Smooth muscle cell (in vitro differentiated cells): ENCODE results near the gene PRKAR1B. TPM values are rescaled to one million over a fixed set of nuclear protein-coding genes. Genes with fewer than 3 reads are reported as not detected.

Experiments used
- DNase-seq: peaks from one replicate; lab custom pipeline; 2025; ENCODE audit not compliant: unreplicated experiment; lab: John Stamatoyannopoulos, UW
- H2AFZ ChIP-seq: fragments of 200-600 bp; sonication (generic); 2 replicates; pipeline ENCODE4 v1.6.0; 2016; ENCODE audit warnings: antibody characterized with exemption, low read depth, mild to moderate bottlenecking
- H3F3A ChIP-seq: fragments of 200-600 bp; sonication (generic); 2 replicates; pipeline ENCODE4 v1.6.0; 2017; ENCODE audit warnings: antibody characterized with exemption, low read depth
- H3K27ac ChIP-seq: fragments of 200-600 bp; sonication (generic); 2 replicates; pipeline ENCODE4 v1.5.1; 2016; ENCODE audit warnings: low read depth, mild to moderate bottlenecking
- H3K27me3 ChIP-seq: fragments of 200-600 bp; sonication (generic); 2 replicates; pipeline ENCODE4 v1.6.1; 2016; ENCODE audit warnings: low read depth, mild to moderate bottlenecking
- H3K36me3 ChIP-seq: fragments of 200-600 bp; sonication (generic); 2 replicates; pipeline ENCODE4 v1.5.1; 2016; ENCODE audit warnings: low read depth
- H3K4me1 ChIP-seq: fragments of 200-600 bp; sonication (generic); 2 replicates; pipeline ENCODE4 v1.5.1; 2016; ENCODE audit warnings: low read depth
- H3K4me2 ChIP-seq: fragments of 200-600 bp; sonication (generic); 2 replicates; pipeline ENCODE4 v1.6.0; 2016; ENCODE audit warnings: mild to moderate bottlenecking
- H3K4me3 ChIP-seq: fragments of 200-600 bp; sonication (generic); 2 replicates; pipeline ENCODE4 v1.5.1; 2016; ENCODE audit warnings: mild to moderate bottlenecking
- H3K79me2 ChIP-seq: fragments of 200-600 bp; sonication (generic); 2 replicates; pipeline ENCODE4 v1.6.0; 2016; ENCODE audit warnings: low read depth, mild to moderate bottlenecking
- H3K9ac ChIP-seq: fragments of 200-600 bp; sonication (generic); 2 replicates; pipeline ENCODE4 v1.6.0; 2016; ENCODE audit warnings: low read depth
- H3K9me3 ChIP-seq: fragments of 200-600 bp; sonication (generic); replicated peaks from 2 replicates; pipeline ENCODE4 v1.5.1; 2016; ENCODE audit warnings: low read depth
- H4K20me1 ChIP-seq: fragments of 200-600 bp; sonication (generic); 2 replicates; pipeline ENCODE4 v1.6.0; 2016; ENCODE audit warnings: low read depth
- WGBS: methylation state at CpG from one replicate; pipeline ENCODE4 v1.1.7; 2016; ENCODE audit warnings: low lambda C conversion rate; 5-methylcytosine and 5-hydroxymethylcytosine counted together
- polyA plus RNA-seq: library from polyadenylated mRNA; unstranded; fragments of >200 nt; fragmentation: Nextera tagmentation; extraction: Ambion mirVana; gene quantifications from 2 replicates; pipeline ENCODE4 v1.2.1, GENCODE V29; 2016
- total RNA-seq: library from RNA; depleted of rRNA; stranded (reverse); fragments of >200 nt; gene quantifications from 2 replicates; pipeline ENCODE4 v1.2.3, GENCODE V29; 2014
- TF ChIP-seq, protein P1 (sequence below): fragments of 200-600 bp; sonication (generic); IDR thresholded peaks from 2 replicates; pipeline ENCODE4 v1.5.1; 2017; ENCODE audit warnings: borderline replicate concordance, mild to moderate bottlenecking, antibody characterized with exemption; ENCODE audit not compliant: insufficient read depth, poor library complexity, severe bottlenecking

The PRKAR1B gene
- total and polyA plus RNA-seq, 2 experiments from 2014 or later: 5.3 to 10.1 TPM

DNA sequence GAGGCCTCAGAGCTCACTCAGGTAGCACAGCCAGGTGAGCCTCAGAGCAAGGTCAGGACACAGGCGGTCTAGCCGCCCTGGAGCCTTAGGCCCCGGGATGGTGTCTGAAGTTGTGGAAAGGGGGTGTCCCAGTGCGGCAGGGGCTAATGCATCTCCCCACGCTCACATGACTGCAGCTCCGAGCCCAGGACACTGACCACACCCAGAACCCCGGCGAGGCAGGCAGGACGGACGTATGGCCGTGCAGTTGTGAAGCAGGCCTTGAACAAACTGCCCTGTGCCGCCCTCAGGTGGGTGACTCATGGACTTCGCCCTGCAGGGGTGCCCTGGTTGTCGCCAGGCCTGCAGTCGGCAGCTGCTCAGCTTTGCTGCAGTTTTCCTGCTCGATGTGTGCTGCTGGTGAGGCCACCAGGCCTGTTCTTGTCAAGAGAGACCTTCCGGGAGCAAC lies 5.0 kb upstream of the PRKAR1B start:
- no peak overlapping the region for H3K9ac ChIP-seq
- no peaks in the 10 kb centered on the region for H3K27me3 ChIP-seq
- H3K36me3 ChIP-seq: peaks cover 7% of the 10 kb centered on the region
- DNase-seq: no peak
- H3K27ac ChIP-seq: no peak overlapping the region
- no peak overlapping the region for H3K4me3 ChIP-seq
- no peak overlapping the region for H2AFZ ChIP-seq
- H4K20me1 ChIP-seq: peaks cover 11% of the 10 kb centered on the region
- TF ChIP-seq, protein P1, sequence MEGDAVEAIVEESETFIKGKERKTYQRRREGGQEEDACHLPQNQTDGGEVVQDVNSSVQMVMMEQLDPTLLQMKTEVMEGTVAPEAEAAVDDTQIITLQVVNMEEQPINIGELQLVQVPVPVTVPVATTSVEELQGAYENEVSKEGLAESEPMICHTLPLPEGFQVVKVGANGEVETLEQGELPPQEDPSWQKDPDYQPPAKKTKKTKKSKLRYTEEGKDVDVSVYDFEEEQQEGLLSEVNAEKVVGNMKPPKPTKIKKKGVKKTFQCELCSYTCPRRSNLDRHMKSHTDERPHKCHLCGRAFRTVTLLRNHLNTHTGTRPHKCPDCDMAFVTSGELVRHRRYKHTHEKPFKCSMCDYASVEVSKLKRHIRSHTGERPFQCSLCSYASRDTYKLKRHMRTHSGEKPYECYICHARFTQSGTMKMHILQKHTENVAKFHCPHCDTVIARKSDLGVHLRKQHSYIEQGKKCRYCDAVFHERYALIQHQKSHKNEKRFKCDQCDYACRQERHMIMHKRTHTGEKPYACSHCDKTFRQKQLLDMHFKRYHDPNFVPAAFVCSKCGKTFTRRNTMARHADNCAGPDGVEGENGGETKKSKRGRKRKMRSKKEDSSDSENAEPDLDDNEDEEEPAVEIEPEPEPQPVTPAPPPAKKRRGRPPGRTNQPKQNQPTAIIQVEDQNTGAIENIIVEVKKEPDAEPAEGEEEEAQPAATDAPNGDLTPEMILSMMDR: no peak
- H3K4me2 ChIP-seq: no peak overlapping the region
- no peaks in the 10 kb centered on the region for H3F3A ChIP-seq
- peaks cover 11% of the 10 kb centered on the region for H3K9me3 ChIP-seq
- WGBS: 85% methylated on average over 17 of the region's 17 CpGs
- peaks cover 50% of the 10 kb centered on the region for H3K79me2 ChIP-seq
- peaks cover 7% of the 10 kb centered on the region for H3K4me1 ChIP-seq

DNA sequence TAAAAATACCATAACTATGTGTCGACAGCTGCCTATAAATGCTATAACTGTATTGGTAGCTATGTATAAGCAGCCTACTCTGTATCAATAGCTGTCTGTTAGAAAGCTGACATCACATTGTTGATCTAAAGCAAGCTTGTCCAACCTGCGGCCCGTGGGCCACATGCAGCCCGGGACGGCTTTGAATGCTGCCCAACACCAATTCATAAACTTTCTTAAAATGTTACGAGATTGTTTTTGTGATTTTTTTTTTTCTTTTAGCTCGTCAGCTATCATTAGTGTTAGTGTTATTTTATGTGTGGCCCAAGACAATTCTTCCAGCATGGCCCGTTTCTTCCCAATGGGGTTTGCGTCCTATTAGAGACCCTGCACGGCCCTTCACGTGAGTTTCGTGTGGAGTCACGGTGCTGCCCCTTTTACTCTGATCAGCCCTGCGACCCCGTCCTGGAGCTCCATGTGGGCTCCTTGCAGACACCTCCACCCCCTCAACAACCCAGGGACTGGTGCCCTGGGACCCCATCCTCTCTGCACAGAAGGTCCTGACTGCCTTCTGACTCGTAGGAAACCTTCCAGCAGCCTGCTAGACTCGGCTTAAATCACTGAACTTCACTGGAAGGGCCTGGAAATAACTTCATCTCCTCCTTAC lies 4.5 kb upstream of the PRKAR1B start:
- H3K4me2 ChIP-seq: no peak overlapping the region
- peaks cover 7% of the 10 kb centered on the region for H3K4me1 ChIP-seq
- H3K9me3 ChIP-seq: peaks cover 11% of the 10 kb centered on the region
- no peak for DNase-seq
- H3K36me3 ChIP-seq: peaks cover 7% of the 10 kb centered on the region
- no peak overlapping the region for H2AFZ ChIP-seq
- peaks cover 48% of the 10 kb centered on the region for H3K79me2 ChIP-seq
- H3K4me3 ChIP-seq: no peak overlapping the region
- WGBS: 97% methylated on average over 17 of the region's 17 CpGs
- H3K9ac ChIP-seq: no peak overlapping the region
- TF ChIP-seq, protein P1: no peak
- H4K20me1 ChIP-seq: peaks cover 11% of the 10 kb centered on the region
- no peaks in the 10 kb centered on the region for H3F3A ChIP-seq
- H3K27ac ChIP-seq: no peak overlapping the region
- no peaks in the 10 kb centered on the region for H3K27me3 ChIP-seq

- Histone ChIP-seq H3F3A (peaks cover 5% of the 10 kb centered on the region), H3K4me3 (no peak overlapping the region), H3K4me1 (peaks cover 13% of the 10 kb centered on the region), H3K27me3 (no peaks in the 10 kb centered on the region), H3K36me3 (peaks cover 7% of the 10 kb centered on the region), H4K20me1 (peaks cover 13% of the 10 kb centered on the region), H3K9me3 (peaks cover 11% of the 10 kb centered on the region), H3K79me2 (peaks cover 40% of the 10 kb centered on the region), H3K27ac (no peak overlapping the region), H3K9ac (no peak overlapping the region), H2AFZ (no peak overlapping the region), H3K4me2 (no peak overlapping the region)
- TF ChIP-seq, protein P1: no peak
- DNase-seq: no peak
- 88% methylated on average over 23 of the region's 23 CpGs for WGBS
These were observed 3.7 kb upstream of the PRKAR1B start for GRCh38 chr7:730501-731439.
